Psoas muscle (tissue), 8 donors: Measurements from ENCODE around the gene COL16A1. TPM values are rescaled to one million over a fixed set of nuclear protein-coding genes. Genes with fewer than 3 reads are reported as not detected.

Experiments
- ATAC-seq, 4 donors: fragments of 200-7000 bp; cut with Tn5 transposase; one replicate each; pipeline ENCODE4 v1.9.1; 2020; ENCODE audit warnings: moderate library complexity in 3 of 4, mild to moderate bottlenecking in 2 of 4
- DNase-seq, 2 donors: peaks; one replicate each; pipeline ENCODE4 v3.0.0-alpha.2; 2020
- H3K27ac ChIP-seq: fragments of 200-600 bp; one replicate; pipeline ENCODE4 v1.8.0; 2022
- H3K27me3 ChIP-seq, 3 donors: fragments of 200-600 bp in 1 of 3; one replicate each; pipeline versions ENCODE4 v1.6.1 to v1.8.0; 2013 to 2022; ENCODE audit warnings: low read length in 2 of 3, mild to moderate bottlenecking in 2 of 3, moderate library complexity in 1 of 3; ENCODE audit not compliant: insufficient read depth in 3 of 3
- H3K36me3 ChIP-seq, 2 donors: fragments of 200-600 bp in 1 of 2; one replicate each; pipeline versions ENCODE4 v1.6.1 to v1.8.0; 2013 to 2022; ENCODE audit warnings: low read depth in 1 of 2, mild to moderate bottlenecking in 1 of 2, moderate library complexity in 1 of 2; ENCODE audit not compliant: insufficient read depth in 1 of 2
- H3K4me1 ChIP-seq: fragments of 200-600 bp; one replicate; pipeline ENCODE4 v1.8.0; 2022
- H3K4me3 ChIP-seq: fragments of 200-600 bp; one replicate; pipeline ENCODE4 v1.8.0; 2022; ENCODE audit warnings: mild to moderate bottlenecking
- H3K9me3 ChIP-seq: fragments of 200-600 bp; one replicate; pipeline ENCODE4 v1.8.0; 2022
- CTCF ChIP-seq: fragments of 200-600 bp; IDR thresholded peaks from one replicate; pipeline ENCODE4 v1.8.0; 2022; ENCODE audit warnings: antibody characterized with exemption
- WGBS, 3 donors: extraction: QIAGEN DNeasy Blood & Tissue Kit; methylation state at CpG; one replicate each; pipeline versions ENCODE4 v1.1.6 to v1.1.7; 2013; 5-methylcytosine and 5-hydroxymethylcytosine counted together
- intact Hi-C, 2 donors: fragments of 100-400 bp; cut with DNase I; formaldehyde crosslinking; loops; one replicate each; pipeline versions ENCODE4 v1.11.0 to v1.14.2; 2022
- polyA plus RNA-seq, 3 donors: library from polyadenylated mRNA; stranded (reverse); fragments of 200-250 nt; gene quantifications; one replicate each; pipeline ENCODE4 v1.2.3, GENCODE V29; 2013
- total RNA-seq, 4 donors: library from RNA; stranded (reverse); fragmentation: NEBNext Ultra II Directional in 2 of 4; extraction: Animal tissue kit (Norgen Biotek cat#: 25700) in 2 of 4; gene quantifications; one replicate each; pipeline versions ENCODE4 v1.2.1 to v1.2.4, GENCODE V29; 2021 to 2023
- donor health status: healthy with polysubstance abuse.
- donor health status: DM: no; HTN: no; CAD: no; lungs with moderate emphysema.
- donor health status: Bipolar disorder and iron deficiency.
- donor health status: healthy.
- donor health status: DM: yes; HTN: yes; CAD: no.
- donor health status: DM: no; HTN: no; CAD: no.
- donor health status: DM: no; HTN: no; CAD: no.
- donor health status: DM: yes; HTN: yes; CAD: no.

The COL16A1 gene
- total and polyA plus RNA-seq, 7 donors: 2.9 to 14.2 (median 6.1) TPM

- Histone ChIP-seq H3K27me3 (no peaks in the 10 kb centered on the region), H3K27ac (no peak overlapping the region), H3K4me3 (no peak overlapping the region), H3K36me3 (no peaks in the 10 kb centered on the region), H3K9me3 (no peaks in the 10 kb centered on the region), H3K4me1 (no peaks in the 10 kb centered on the region)
- WGBS, 3 donors: 71 to 81% (median 72%) methylated on average over 4 of the region's 4 CpGs
- ATAC-seq: no peak
- no peak for DNase-seq
- TF ChIP-seq CTCF: no peak
- intact Hi-C loops: no loop called here
Observed at GRCh38 chr1:31726715-31727114, 22.9 kb upstream of the COL16A1 start.

- ATAC-seq: no peak
- intact Hi-C loops: no loop called here
- no peak for TF ChIP-seq CTCF
- H3K27ac ChIP-seq: no peak overlapping the region
- WGBS, 3 donors: 72 to 80% (median 80%) methylated on average over 12 of the region's 12 CpGs
- no peaks in the 10 kb centered on the region for H3K27me3 ChIP-seq
- H3K4me1 ChIP-seq: no peaks in the 10 kb centered on the region
- no peaks in the 10 kb centered on the region for H3K9me3 ChIP-seq
- no peak for DNase-seq
- H3K4me3 ChIP-seq: no peak overlapping the region
- H3K36me3 ChIP-seq: no peaks in the 10 kb centered on the region
Observed at GRCh38 chr1:31725777-31726535, 22.1 kb upstream of the COL16A1 start.

- H3K9me3 ChIP-seq: no peaks in the 10 kb centered on the region
- no peaks in the 10 kb centered on the region for H3K4me1 ChIP-seq
- ATAC-seq: no peak
- no peak overlapping the region for H3K27ac ChIP-seq
- H3K27me3 ChIP-seq: no peaks in the 10 kb centered on the region
- no peaks in the 10 kb centered on the region for H3K36me3 ChIP-seq
- 81 to 88% (median 82%) methylated on average over 10 of the region's 10 CpGs for WGBS, 3 donors
- TF ChIP-seq CTCF: no peak
- intact Hi-C loops: no loop called here
- DNase-seq: no peak
- no peak overlapping the region for H3K4me3 ChIP-seq
Observed at GRCh38 chr1:31725134-31725533, 21.3 kb upstream of the COL16A1 start.

GRCh38 chr1:31723828-31724359, 20.1 kb upstream of the COL16A1 start:
- intact Hi-C loops: no loop called here
- no peak overlapping the region for H3K4me3 ChIP-seq
- WGBS, 3 donors: 50 to 59% (median 59%) methylated on average over 5 of the region's 5 CpGs
- no peaks in the 10 kb centered on the region for H3K9me3 ChIP-seq
- H3K27me3 ChIP-seq: no peaks in the 10 kb centered on the region
- DNase-seq: peak; percentile 61 to 74
- no peak for TF ChIP-seq CTCF
- H3K27ac ChIP-seq: no peak overlapping the region
- ATAC-seq: peak in 1 of 4 donors; percentile 55
- H3K4me1 ChIP-seq: no peaks in the 10 kb centered on the region
- no peaks in the 10 kb centered on the region for H3K36me3 ChIP-seq
